Ishikawa (cell line): ENCODE data around the gene TRIO.

Experiments
- CEBPB ChIP-seq: IDR thresholded peaks from 2 replicates; pipeline ENCODE4 v1.6.1; 2012
- CREB1 ChIP-seq: IDR thresholded peaks from 2 replicates; pipeline ENCODE4 v1.6.1; 2012; ENCODE audit warnings: low read depth
- EGR1 ChIP-seq: IDR thresholded peaks from 2 replicates; pipeline ENCODE4 v1.6.1; 2012
- EP300 ChIP-seq: IDR thresholded peaks from 2 replicates; pipeline ENCODE4 v1.6.1; 2012; ENCODE audit warnings: borderline replicate concordance
- FOXM1 ChIP-seq: IDR thresholded peaks from 2 replicates; pipeline ENCODE4 v1.6.1; 2012; ENCODE audit warnings: low read depth, borderline replicate concordance
- NFIC ChIP-seq: IDR thresholded peaks from 2 replicates; pipeline ENCODE4 v1.6.1; 2012
- RAD21 ChIP-seq: IDR thresholded peaks from 2 replicates; pipeline ENCODE4 v1.6.1; 2012; ENCODE audit warnings: low read depth
- TAF1 ChIP-seq: IDR thresholded peaks from 2 replicates; pipeline ENCODE4 v1.6.1; 2012; ENCODE audit warnings: low read depth, mild to moderate bottlenecking
- TCF12 ChIP-seq: IDR thresholded peaks from 2 replicates; pipeline ENCODE4 v1.6.1; 2012; ENCODE audit warnings: low read depth
- TEAD4 ChIP-seq: IDR thresholded peaks from 2 replicates; pipeline ENCODE4 v1.6.1; 2012
- YY1 ChIP-seq: IDR thresholded peaks from 2 replicates; pipeline ENCODE4 v1.6.1; 2012; ENCODE audit warnings: low read depth
- ZBTB7A ChIP-seq: IDR thresholded peaks from 2 replicates; pipeline ENCODE4 v1.6.1; 2012; ENCODE audit warnings: low read depth
- TF ChIP-seq, protein P1 (sequence below): IDR thresholded peaks from 2 replicates; pipeline ENCODE4 v1.6.1; 2012
- TF ChIP-seq, protein P2 (sequence below): IDR thresholded peaks from 2 replicates; pipeline ENCODE4 v1.6.1; 2012
- TF ChIP-seq, protein P3 (sequence below): IDR thresholded peaks from 2 replicates; pipeline ENCODE4 v1.6.1; 2012; ENCODE audit warnings: low read depth, mild to moderate bottlenecking

TRIO gene

DNA sequence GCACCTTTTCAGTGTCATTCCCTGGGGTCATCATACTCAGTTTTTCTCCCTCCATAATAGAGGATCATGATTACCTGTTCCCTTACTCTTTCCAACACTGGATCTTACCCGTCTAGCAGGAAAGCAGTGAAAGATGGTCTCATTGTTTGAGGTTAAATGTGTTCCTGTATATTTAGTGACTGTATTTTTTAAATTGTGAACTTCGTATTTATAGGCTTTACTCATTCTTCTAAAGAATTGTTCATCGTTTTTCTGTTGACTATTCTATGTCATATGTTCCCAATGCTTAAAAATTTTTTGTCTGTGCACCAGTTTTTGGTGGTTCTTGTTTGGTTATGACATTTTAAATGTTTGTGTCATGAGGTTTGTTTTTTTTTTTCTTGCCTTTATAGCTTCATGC lies 233.6 kb downstream of the TRIO start:
- TF ChIP-seq CREB1 (no peak), EP300 (no peak)

- no peak for TF ChIP-seq TEAD4
- TF ChIP-seq NFIC = no peak
- TF ChIP-seq TAF1 = no peak
- TF ChIP-seq RAD21 = no peak
- TF ChIP-seq CREB1 = no peak
- no peak for TF ChIP-seq EP300
- TF ChIP-seq, protein P1, sequence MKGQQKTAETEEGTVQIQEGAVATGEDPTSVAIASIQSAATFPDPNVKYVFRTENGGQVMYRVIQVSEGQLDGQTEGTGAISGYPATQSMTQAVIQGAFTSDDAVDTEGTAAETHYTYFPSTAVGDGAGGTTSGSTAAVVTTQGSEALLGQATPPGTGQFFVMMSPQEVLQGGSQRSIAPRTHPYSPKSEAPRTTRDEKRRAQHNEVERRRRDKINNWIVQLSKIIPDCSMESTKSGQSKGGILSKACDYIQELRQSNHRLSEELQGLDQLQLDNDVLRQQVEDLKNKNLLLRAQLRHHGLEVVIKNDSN = no peak
- TF ChIP-seq ZBTB7A = no peak
- no peak for TF ChIP-seq TCF12
- no peak for TF ChIP-seq EGR1
- no peak for TF ChIP-seq CEBPB
- TF ChIP-seq, protein P2, sequence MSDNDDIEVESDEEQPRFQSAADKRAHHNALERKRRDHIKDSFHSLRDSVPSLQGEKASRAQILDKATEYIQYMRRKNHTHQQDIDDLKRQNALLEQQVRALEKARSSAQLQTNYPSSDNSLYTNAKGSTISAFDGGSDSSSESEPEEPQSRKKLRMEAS = no peak
- TF ChIP-seq YY1 = no peak
- no peak for TF ChIP-seq FOXM1
- TF ChIP-seq, protein P3, sequence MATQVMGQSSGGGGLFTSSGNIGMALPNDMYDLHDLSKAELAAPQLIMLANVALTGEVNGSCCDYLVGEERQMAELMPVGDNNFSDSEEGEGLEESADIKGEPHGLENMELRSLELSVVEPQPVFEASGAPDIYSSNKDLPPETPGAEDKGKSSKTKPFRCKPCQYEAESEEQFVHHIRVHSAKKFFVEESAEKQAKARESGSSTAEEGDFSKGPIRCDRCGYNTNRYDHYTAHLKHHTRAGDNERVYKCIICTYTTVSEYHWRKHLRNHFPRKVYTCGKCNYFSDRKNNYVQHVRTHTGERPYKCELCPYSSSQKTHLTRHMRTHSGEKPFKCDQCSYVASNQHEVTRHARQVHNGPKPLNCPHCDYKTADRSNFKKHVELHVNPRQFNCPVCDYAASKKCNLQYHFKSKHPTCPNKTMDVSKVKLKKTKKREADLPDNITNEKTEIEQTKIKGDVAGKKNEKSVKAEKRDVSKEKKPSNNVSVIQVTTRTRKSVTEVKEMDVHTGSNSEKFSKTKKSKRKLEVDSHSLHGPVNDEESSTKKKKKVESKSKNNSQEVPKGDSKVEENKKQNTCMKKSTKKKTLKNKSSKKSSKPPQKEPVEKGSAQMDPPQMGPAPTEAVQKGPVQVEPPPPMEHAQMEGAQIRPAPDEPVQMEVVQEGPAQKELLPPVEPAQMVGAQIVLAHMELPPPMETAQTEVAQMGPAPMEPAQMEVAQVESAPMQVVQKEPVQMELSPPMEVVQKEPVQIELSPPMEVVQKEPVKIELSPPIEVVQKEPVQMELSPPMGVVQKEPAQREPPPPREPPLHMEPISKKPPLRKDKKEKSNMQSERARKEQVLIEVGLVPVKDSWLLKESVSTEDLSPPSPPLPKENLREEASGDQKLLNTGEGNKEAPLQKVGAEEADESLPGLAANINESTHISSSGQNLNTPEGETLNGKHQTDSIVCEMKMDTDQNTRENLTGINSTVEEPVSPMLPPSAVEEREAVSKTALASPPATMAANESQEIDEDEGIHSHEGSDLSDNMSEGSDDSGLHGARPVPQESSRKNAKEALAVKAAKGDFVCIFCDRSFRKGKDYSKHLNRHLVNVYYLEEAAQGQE = no peak
Measured at GRCh38 chr5:14379739-14380497, 236.8 kb downstream of the TRIO start.

DNA sequence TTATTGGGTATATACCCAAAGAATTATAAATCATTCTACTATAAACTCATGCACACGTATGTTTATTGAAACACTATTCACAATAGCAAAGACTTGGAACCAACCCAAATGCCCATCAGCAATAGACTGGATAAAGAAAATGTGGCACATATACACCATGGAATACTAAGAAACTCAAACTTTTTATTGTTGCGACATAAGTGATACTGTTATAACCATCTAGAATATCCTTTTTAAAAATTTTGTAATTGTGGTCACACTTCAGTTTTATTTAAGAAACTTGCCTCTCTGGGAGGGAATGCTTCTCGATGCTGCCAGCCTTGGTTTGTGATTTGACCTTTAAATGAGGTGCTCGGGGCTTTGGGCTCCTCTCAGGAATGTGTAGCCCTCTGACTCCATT lies 237.6 kb downstream of the TRIO start:
- TF ChIP-seq CEBPB = no peak
- TF ChIP-seq YY1 = no peak
- TF ChIP-seq, protein P3 = no peak
- TF ChIP-seq CREB1 = no peak
- no peak for TF ChIP-seq EP300
- TF ChIP-seq TAF1 = no peak
- no peak for TF ChIP-seq EGR1
- no peak for TF ChIP-seq TCF12
- TF ChIP-seq RAD21 = no peak
- TF ChIP-seq, protein P2 = no peak
- TF ChIP-seq FOXM1 = no peak
- TF ChIP-seq TEAD4 = no peak
- no peak for TF ChIP-seq ZBTB7A
- no peak for TF ChIP-seq NFIC
- TF ChIP-seq, protein P1 = no peak

DNA sequence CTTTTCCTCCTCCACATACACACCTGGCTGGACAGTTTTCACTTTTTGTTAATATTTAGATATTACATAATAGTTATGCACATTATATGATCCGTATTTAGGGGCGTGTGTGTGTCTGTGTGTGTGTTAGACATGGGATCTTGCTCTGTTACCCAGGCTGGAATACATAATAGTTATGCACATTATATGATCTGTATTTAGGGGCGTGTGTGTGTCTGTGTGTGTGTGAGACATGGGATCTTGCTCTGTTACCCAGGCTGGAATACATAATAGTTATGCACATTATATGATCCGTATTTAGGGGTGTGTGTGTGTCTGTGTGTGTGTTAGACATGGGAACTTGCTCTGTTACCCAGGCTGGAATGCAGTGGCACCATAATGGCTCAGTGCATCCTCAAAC lies 239.5 kb downstream of the TRIO start:
- TF ChIP-seq EGR1 = no peak
- no peak for TF ChIP-seq YY1
- TF ChIP-seq CEBPB = no peak
- TF ChIP-seq CREB1 = no peak
- TF ChIP-seq, protein P3 = no peak
- TF ChIP-seq, protein P2 = no peak
- no peak for TF ChIP-seq TAF1
- no peak for TF ChIP-seq EP300
- TF ChIP-seq FOXM1 = no peak
- no peak for TF ChIP-seq RAD21
- TF ChIP-seq ZBTB7A = no peak
- TF ChIP-seq NFIC = no peak
- no peak for TF ChIP-seq TCF12
- TF ChIP-seq TEAD4 = no peak
- TF ChIP-seq, protein P1 = no peak
